Central memory CD4-positive, alpha-beta T cell (primary cell): ENCODE data around the gene TRMT112.

Experiments
- DNase-seq: peaks from one replicate; pipeline ENCODE4 v3.0.0; 2022

The TRMT112 gene

DNA sequence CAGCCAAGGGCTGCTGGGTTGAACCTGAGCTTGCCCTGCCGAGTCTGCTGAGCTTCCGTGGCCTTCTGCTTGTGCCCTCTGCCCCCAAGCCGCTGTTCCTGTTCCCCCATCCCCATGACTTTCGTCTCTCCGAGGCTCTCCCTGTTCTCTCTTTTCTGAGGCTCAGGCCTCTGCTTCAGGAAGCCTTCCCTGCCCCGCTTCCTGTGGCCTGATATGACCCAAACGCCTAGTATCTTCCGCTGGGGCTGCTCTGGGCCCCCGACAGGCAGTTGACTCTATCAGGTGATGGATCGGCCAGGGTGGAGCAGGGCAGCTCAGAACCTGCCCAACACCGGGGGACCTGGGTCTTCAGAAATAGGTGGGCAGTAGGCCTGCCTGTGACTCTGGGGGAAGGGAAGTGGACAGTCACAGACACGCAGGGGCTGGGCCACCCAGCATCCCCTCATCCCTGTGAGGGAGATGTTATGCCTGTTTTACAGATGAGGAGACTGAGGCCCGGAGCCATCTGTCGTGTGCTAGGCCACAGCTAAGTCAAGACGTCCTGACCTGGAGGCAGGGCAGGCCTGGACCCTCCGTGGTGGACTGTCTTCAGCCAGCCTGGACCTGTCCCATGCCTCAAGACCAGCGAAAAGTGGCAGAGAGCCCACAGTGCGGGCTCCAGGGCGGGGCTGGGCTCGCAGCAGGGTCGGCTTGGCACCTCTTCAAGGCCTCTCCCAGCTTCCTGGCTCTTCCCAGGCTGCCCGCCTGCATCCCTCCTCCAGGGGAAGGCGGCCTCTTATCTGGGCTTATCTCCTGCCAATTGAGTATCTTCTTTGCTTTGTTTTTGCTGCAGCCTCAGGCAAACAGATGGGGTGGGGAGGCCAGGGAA is 49.1 kb downstream of the TRMT112 start:
- DNase-seq = no peak

DNA sequence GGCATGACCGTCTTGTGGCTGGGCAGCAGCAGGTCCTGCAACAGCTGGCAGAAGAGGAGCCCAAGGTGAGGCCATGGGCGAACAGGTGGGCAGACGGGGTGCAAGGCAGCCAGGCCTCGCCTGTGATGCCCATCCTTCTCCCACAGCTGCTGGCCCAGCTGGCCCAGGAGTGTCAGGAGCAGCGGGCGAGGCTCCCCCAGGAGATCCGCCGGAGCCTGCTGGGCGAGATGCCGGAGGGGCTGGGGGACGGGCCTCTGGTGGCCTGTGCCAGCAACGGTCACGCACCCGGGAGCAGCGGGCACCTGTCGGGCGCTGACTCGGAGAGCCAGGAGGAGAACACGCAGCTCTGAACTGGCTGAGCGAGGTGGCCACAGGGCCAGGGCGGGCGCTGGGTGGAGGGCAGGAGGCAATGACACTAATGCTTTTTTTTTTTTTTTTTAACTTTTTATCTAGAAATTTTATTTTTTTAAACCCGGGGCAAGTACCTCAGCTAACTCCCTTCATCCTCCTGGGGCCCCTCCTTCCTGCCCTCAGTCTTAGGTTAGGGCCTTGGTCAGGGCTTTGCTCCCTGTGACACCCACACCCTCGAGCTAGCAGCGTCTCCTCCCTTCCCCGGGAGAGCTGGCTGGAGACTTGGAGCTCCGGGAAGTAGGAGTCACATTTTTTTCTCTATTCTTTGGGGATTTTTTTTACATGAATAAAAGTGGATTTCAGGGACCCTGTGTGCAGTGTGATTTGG is 50.0 kb downstream of the TRMT112 start:
- no peak for DNase-seq
